Left ventricle myocardium inferior (tissue), 1 donor: ENCODE data around the gene APBA1. TPM values are rescaled to one million over a fixed set of nuclear protein-coding genes. Genes with fewer than 3 reads are reported as not detected.

Experiments
- DNase-seq: peaks from one replicate; pipeline ENCODE4 v3.0.0-alpha.2; 2020
- H3K27ac ChIP-seq: fragments of 200-600 bp; replicated peaks from 2 replicates; pipeline ENCODE4 v1.8.0; 2021
- H3K27me3 ChIP-seq: fragments of 200-600 bp; 2 replicates; pipeline ENCODE4 v1.8.0; 2021; ENCODE audit warnings: low read depth
- H3K36me3 ChIP-seq: fragments of 200-600 bp; 2 replicates; pipeline ENCODE4 v1.8.0; 2021
- H3K4me1 ChIP-seq: fragments of 200-600 bp; 2 replicates; pipeline ENCODE4 v1.8.0; 2021
- H3K4me3 ChIP-seq: fragments of 200-600 bp; 2 replicates; pipeline ENCODE4 v1.8.0; 2021; ENCODE audit warnings: mild to moderate bottlenecking, moderate library complexity
- H3K9me3 ChIP-seq: fragments of 200-600 bp; replicated peaks from 2 replicates; pipeline ENCODE4 v1.8.0; 2021
- CTCF ChIP-seq: fragments of 200-600 bp; IDR thresholded peaks from 2 replicates; pipeline ENCODE4 v1.8.0; 2021; ENCODE audit warnings: antibody characterized with exemption, mild to moderate bottlenecking, borderline replicate concordance
- intact Hi-C: fragments of 100-400 bp; cut with micrococcal nuclease; formaldehyde crosslinking; loops from one replicate; pipeline ENCODE4 v1.11.0; 2022
- total RNA-seq: library from RNA; stranded (reverse); fragmentation: NEBNext Ultra II Directional; extraction: Animal tissue kit (Norgen Biotek cat#: 25700); gene quantifications from one replicate; pipeline ENCODE4 v1.2.1, GENCODE V29; 2021
- donor health status: DM: no; HTN: yes; CAD: no; lungs with severe emphysema.

APBA1 gene
- total RNA-seq, 1 donor from 2014 or later, result 3.0 TPM

GRCh38 chr9:69494208-69494607, 178.0 kb downstream of the APBA1 start:
- Histone ChIP-seq H3K36me3 (no peaks in the 10 kb centered on the region), H3K9me3 (no peaks in the 10 kb centered on the region), H3K4me3 (no peak overlapping the region), H3K4me1 (no peaks in the 10 kb centered on the region), H3K27me3 (no peaks in the 10 kb centered on the region), H3K27ac (no peak overlapping the region)
- TF ChIP-seq CTCF, result no peak
- DNase-seq, result no peak
- intact Hi-C loops, result no loop called here

- Histone ChIP-seq H3K4me1 (no peaks in the 10 kb centered on the region), H3K27me3 (no peaks in the 10 kb centered on the region), H3K4me3 (no peak overlapping the region), H3K36me3 (no peaks in the 10 kb centered on the region), H3K9me3 (no peaks in the 10 kb centered on the region), H3K27ac (no peak overlapping the region)
- no peak for DNase-seq
- intact Hi-C loops, result no loop called here
- TF ChIP-seq CTCF, result no peak
Observed at GRCh38 chr9:69486498-69486897, 185.7 kb downstream of the APBA1 start.

GRCh38 chr9:69485466-69485865, 186.7 kb downstream of the APBA1 start:
- Histone ChIP-seq H3K36me3 (no peaks in the 10 kb centered on the region), H3K27me3 (no peaks in the 10 kb centered on the region), H3K4me1 (no peaks in the 10 kb centered on the region), H3K4me3 (no peak overlapping the region), H3K27ac (no peak overlapping the region), H3K9me3 (no peaks in the 10 kb centered on the region)
- TF ChIP-seq CTCF, result no peak
- no peak for DNase-seq
- intact Hi-C loops, result no loop called here

GRCh38 chr9:69483886-69484422, 188.2 kb downstream of the APBA1 start:
- Histone ChIP-seq H3K9me3 (no peaks in the 10 kb centered on the region), H3K36me3 (no peaks in the 10 kb centered on the region), H3K27me3 (no peaks in the 10 kb centered on the region), H3K4me1 (no peaks in the 10 kb centered on the region), H3K27ac (no peak overlapping the region), H3K4me3 (no peak overlapping the region)
- no peak for TF ChIP-seq CTCF
- intact Hi-C loops, result no loop called here
- DNase-seq, result no peak

- no peaks in the 10 kb centered on the region for H3K9me3 ChIP-seq
- no peak overlapping the region for H3K27ac ChIP-seq
- peaks cover 6% of the 10 kb centered on the region for H3K4me1 ChIP-seq
- TF ChIP-seq CTCF, result no peak
- no peaks in the 10 kb centered on the region for H3K36me3 ChIP-seq
- H3K27me3 ChIP-seq, result no peaks in the 10 kb centered on the region
- intact Hi-C loops, result no loop called here
- no peak overlapping the region for H3K4me3 ChIP-seq
- DNase-seq, result no peak
Observed at GRCh38 chr9:69476797-69477196, 195.4 kb downstream of the APBA1 start.
